GM13976 (cell line): Measurements from ENCODE around the gene SDCBP2.

ENCODE experiments used
- DNase-seq: peaks from one replicate; pipeline ENCODE4 v3.0.0; 2012; ENCODE audit warnings: low spot score
- in situ Hi-C: fragments of 300-500 bp; cut with MboI; formaldehyde crosslinking; loops from one replicate; pipeline ENCODE4 v1.12.0; 2022; ENCODE audit warnings: low sequenced_read_pairs, mixed read lengths, inconsistent platforms; ENCODE audit not compliant: unreplicated experiment
- TF ChIP-seq, protein P1 (sequence below): IDR thresholded peaks from 2 replicates; pipeline ENCODE4 v1.5.1; 2012; ENCODE audit warnings: borderline replicate concordance, mild to moderate bottlenecking; ENCODE audit not compliant: insufficient read depth; ENCODE audit errors: extremely low read depth, missing control alignments, control extremely low read depth

The SDCBP2 gene

DNA sequence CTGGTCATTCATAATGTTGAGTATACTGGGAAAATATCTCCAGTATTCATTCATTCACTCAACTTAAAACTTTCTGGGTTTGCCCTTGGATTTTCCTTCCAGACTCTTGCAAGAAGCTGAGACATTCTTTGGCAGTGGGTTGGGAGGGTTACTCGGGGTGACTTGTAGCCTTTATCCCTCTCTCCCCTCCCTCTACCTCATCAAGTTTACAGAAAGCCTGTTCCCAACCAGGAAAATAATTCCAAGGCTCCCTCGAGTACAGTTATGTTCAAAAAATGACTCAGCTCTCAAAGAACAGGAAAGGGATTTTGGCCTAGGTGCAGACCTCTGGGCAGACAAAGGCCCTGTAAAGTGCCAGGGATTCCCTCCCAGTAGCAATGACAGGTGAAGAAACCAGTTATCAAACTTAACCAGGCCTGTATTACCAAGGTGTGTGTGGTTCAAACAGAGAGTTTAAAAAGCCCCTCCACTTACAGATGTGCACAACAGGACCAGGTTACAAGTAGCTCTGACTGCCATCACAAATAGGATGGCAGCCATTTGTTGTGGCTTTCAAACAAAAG lies 41.7 kb upstream of the SDCBP2 start:
- in situ Hi-C loops = no loop called here
- no peak for DNase-seq
- TF ChIP-seq, protein P1, sequence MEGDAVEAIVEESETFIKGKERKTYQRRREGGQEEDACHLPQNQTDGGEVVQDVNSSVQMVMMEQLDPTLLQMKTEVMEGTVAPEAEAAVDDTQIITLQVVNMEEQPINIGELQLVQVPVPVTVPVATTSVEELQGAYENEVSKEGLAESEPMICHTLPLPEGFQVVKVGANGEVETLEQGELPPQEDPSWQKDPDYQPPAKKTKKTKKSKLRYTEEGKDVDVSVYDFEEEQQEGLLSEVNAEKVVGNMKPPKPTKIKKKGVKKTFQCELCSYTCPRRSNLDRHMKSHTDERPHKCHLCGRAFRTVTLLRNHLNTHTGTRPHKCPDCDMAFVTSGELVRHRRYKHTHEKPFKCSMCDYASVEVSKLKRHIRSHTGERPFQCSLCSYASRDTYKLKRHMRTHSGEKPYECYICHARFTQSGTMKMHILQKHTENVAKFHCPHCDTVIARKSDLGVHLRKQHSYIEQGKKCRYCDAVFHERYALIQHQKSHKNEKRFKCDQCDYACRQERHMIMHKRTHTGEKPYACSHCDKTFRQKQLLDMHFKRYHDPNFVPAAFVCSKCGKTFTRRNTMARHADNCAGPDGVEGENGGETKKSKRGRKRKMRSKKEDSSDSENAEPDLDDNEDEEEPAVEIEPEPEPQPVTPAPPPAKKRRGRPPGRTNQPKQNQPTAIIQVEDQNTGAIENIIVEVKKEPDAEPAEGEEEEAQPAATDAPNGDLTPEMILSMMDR = no peak

DNA sequence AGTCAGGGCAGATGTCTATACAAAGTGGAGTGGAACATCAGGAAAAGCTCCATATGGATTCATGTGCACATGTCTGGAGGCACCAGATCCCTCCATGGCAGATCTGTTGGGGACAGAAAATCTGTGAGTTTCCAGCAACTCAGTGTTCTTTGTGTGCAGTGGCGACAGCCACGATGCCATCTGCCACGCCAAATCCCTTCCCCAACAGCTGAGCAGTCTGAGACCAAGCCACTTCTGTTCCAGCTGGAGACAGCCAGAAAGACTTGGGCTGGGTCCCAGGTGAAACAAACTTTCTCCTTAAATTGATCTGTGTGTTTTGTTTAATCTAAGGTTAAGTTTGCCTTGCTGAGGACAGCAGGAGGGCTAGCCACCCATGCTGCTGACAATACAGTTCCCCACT lies 41.0 kb upstream of the SDCBP2 start:
- no peak for DNase-seq
- in situ Hi-C loops = no loop called here
- TF ChIP-seq, protein P1 = no peak

DNA sequence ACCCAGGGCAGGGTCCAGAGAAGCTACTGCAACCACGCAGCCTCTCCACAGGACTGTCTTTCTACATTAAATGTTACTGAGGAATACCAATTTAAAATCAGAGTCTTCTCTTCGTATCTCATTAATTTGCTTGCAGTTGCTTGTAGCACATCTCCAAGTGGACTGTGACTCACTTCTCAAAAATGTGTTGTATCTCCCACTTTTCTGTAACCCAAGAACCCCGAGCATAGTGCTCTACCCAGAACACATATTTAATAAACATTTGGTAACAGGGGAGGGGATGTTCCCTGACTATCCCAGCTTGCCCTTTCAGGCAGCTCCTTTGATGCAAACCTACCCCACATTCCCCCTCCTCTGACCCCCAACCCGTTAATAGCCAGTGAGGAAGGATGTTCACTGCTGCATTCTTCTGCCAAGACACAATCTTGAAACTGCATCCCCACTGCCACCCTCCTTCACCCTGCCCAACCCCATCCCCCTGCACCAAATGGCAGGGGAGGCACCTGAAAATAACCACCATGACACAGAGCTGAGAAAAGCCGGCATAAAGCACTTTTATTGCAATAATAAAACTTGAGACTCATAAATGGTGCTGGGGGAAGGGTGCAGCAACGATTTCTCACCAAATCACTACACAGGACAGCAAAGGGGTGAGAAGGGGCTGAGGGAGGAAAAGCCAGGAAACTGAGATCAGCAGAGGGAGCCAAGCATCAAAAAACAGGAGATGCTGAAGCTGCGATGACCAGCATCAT lies 39.7 kb upstream of the SDCBP2 start:
- no peak for DNase-seq
- in situ Hi-C loops = no loop called here
- TF ChIP-seq, protein P1 = no peak

DNA sequence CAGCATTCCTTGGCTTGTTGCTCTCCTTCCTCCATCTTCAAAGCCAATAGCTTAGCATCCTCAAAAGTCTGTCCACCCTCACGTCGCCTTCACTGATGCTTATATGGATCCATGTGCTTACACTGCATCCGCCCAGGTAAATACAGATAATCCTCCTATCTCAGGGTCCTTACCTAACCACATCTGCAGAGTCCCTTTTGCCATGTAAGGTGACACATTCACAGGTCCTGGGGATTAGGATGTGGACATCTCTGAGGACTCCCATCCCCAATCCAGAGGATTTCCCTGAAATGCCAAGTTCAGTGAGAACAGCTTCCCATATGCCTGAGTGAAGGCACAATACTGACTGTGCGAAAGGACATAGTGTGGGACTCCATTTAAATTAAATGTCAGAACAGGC lies 38.5 kb upstream of the SDCBP2 start:
- in situ Hi-C loops = no loop called here
- TF ChIP-seq, protein P1 = no peak
- DNase-seq = no peak

DNA sequence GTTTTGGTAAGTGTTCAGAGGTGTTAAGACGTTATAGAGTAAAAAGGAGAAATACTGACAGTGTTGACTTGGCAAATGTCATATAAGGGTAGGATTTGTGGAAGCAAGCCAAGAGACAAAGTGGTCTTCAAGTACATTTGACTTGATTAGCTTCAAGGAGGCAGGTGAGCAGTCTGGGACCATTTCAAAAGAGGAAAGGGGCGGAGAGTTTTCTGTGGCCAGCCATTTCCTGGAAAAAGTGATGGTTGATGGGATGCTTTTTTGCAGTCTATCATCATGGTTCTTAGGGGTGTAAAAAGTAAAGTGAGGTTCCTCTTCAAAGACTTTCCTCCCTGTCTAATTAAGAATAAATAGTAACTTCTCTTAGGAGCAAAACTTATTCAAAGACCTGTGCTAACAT lies 35.2 kb upstream of the SDCBP2 start:
- TF ChIP-seq, protein P1 = no peak
- DNase-seq = no peak
- in situ Hi-C loops = no loop called here

DNA sequence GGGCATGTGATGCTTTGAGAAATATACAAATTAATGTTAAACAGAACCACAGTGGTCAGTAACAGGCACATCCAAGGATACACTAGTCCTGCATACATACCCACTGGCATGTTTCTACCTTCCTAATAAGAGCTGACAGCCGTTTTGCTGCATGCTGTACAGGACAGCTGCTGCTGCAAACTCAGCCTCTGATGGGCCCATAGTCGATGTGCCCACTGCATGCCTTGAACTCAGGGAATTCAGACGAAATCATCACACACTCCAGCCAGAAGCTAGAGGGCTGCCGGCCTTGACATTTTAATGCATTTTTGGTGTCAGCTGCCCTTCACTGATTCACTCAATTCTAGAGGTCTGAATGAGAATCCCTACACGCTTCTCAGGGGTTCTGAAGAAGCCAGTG lies 34.6 kb upstream of the SDCBP2 start:
- TF ChIP-seq, protein P1 = no peak
- no peak for DNase-seq
- in situ Hi-C loops = no loop called here
